HG03060 (cell line): ENCODE results near the gene STK40.
A peak's percentile ranks its signal among the peaks of the same experiment; 100 is the strongest.

Experiments
- ATAC-seq: cut with Tn5 transposase; IDR thresholded peaks from one replicate; pipeline ENCODE4 v1.9.1; 2021; ENCODE audit warnings: low read depth, moderate number of reproducible peaks; ENCODE audit not compliant: unreplicated experiment

STK40 gene

GRCh38 chr1:36377791-36378492 is 7.8 kb downstream of the STK40 start:
- ATAC-seq = no peak

GRCh38 chr1:36372617-36373016 is 13.1 kb downstream of the STK40 start:
- ATAC-seq = no peak

DNA sequence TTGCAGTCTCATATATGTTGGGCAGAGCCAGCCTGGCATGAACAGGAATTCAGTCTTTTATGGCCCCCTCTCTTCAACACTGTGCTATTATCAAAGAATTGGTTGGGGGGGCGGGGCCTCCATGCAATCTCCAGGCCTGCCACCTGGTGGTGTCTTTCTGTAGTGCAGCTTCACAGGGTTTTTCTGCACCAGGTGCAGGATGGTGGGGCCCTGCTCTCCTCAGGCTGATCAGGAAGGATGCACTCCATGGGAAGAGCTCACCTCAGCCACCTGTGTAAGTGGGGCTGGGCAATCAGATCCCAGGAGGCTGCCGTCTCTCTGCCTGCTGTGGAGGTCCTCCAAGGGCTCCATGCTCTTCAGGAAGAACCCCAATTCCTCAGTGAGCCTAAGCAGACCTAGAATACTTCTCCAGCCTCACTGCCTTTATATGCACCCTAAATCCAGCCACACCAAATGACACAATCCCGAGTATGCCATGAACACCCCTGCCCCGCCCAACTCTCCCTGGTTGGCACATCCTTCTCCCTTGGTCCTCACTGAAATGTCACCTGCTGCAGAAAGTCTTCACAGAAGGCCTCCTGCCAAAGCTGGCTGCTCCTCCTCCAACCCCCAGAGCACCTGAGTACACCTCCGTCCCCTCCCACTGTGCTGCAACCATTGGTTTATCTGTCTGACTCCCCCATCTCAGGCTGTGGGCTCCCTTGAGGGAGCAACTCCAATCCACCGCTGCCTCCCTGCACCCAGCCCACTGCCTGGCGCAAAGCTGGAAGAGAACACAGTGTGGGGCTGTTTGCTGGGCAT is 16.5 kb downstream of the STK40 start:
- ATAC-seq = no peak

DNA sequence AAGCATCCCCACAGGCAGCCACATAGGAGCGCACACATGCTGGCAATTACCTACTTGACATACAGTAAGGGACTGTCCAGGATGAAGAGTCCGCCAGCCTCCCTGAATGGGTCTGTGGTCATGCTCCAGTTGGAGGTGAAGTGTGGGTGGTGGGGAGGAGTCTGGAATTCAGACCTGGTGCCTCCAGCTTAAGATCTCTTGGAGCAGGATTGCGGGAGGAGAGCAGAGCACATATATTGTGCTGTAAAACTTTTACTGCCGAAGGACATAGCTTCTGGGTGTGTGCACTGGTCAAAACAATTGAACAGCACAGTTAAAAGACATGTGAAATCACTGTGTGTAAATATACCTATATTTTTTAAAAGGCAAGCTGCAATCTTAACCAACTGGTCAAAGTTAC is 17.9 kb downstream of the STK40 start:
- no peak for ATAC-seq

DNA sequence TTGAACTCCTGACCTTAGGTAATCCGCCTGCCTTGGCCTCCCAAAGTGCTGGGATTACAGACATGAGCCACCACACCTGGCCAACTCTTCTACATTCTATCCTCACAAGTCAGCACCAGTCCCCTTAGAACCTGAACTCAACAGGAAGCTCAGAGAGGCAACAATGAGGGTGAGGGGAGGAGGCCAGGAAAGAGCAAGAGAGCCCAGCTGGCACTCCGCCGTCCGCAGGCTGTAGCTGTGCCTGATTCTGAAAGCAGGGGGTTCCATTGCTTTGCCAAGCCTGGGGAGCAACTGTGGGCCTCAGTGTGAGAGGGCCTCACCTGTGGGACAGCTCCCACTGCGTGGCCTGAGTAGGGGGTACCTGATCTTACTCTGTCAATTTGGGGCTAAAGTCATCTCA is 18.7 kb downstream of the STK40 start:
- no peak for ATAC-seq

- no peak for ATAC-seq
Observed at GRCh38 chr1:36366091-36366661, 19.5 kb downstream of the STK40 start.

- no peak for ATAC-seq
Observed at GRCh38 chr1:36365381-36365780, 20.3 kb downstream of the STK40 start.

DNA sequence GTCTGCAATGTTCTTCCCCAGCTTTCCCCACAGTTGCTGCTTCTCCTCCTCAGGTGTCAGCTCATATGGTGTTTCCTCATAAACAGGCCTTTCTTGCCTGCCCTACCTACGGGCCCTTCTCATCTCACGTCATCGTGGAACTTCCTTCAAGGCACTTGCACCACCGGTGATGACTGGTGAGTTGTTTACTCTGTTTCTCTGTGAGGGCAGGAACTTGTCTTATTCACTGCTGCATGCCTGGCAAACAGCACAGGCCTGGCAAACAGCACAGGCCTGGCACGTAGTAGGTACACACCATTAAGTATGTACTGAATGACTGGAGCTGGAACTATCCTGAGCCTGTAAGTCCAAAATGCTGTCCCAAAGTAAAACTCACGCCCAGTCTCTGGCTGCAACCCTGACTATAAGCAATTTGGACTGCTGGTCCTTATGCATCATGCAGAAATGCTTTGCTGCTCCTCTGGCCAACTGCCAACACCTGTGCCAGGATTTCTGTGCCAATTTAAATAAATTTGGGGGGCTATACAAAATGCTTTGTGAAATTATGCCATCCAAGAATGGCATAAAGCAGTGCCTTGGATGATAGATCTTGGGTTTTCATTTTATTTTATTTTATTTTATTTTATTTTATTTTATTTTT is 25.7 kb downstream of the STK40 start:
- ATAC-seq = no peak

DNA sequence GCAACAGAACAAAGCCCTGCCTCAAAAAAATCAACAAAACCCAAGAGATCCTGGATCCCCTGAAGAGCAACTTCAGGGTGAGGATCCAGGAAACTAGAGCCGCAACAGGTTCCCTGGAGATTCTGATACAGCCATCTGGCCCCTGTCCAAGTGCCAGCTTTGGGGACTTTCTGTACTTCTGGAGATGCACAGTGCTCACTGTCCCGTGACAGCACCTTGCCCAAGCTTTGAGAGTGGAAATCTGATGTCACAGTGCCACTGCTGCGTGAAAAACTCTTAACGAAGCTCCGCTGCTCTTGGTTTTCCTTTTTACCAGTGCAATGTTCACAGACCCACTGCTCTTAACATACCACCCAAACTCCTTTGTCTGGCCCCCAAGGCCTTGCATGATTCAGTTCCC is 26.3 kb downstream of the STK40 start:
- no peak for ATAC-seq

DNA sequence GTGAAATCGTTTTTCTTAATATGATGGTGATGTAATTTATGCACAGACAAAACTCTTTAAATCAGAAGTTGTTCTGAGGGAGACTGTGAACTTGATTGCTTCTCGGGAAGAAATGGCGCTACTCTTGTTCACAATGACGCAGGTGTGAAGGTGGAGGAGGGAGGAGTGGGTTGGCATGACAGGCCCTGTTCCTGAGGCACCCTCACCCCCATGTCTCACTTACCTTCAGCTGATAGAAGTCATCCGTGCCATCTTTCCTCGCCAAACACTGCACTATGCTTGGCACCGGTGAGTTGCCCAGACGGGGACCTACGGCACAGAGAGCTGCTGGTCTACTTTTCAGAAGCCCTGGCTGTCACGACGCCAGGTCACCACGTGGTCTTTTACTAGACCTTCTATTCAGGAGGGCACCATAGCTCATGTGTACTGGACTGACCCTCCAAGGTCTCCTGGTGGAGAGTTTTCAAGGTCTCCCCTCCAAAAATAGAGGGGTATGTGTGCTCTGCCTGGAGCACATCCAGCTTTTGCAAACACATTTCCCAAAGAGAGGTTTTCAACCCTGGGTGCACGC is 27.1 kb downstream of the STK40 start:
- no peak for ATAC-seq

GRCh38 chr1:36355811-36356210 is 29.9 kb downstream of the STK40 start:
- ATAC-seq = no peak

DNA sequence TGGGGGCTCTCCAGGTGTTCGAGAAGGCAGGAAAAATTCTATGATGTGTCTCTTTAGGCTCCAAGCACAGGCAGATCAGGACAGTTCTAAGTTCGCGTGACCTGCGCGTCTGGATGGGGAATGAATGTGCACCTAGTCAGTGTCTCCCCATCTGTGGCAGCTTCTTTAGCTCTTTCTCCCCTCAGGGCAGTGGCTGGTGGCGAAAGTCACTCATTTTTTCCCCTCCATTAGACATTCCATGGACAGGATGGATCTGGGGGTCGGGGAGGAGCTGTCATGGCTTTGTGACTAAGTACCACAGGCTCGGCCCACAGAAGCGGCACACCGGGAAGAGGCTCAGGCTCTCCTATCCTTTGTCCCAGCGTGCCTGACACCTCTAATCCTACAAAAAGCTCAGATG is 31.2 kb downstream of the STK40 start:
- no peak for ATAC-seq

GRCh38 chr1:36352910-36353878 is 32.5 kb downstream of the STK40 start:
- no peak for ATAC-seq

- ATAC-seq = no peak
Observed at GRCh38 chr1:36352125-36352909, 33.4 kb downstream of the STK40 start.

GRCh38 chr1:36351227-36351977 is 34.3 kb downstream of the STK40 start:
- no peak for ATAC-seq

- ATAC-seq = no peak
Observed at GRCh38 chr1:36350659-36351226, 35.0 kb downstream of the STK40 start.

DNA sequence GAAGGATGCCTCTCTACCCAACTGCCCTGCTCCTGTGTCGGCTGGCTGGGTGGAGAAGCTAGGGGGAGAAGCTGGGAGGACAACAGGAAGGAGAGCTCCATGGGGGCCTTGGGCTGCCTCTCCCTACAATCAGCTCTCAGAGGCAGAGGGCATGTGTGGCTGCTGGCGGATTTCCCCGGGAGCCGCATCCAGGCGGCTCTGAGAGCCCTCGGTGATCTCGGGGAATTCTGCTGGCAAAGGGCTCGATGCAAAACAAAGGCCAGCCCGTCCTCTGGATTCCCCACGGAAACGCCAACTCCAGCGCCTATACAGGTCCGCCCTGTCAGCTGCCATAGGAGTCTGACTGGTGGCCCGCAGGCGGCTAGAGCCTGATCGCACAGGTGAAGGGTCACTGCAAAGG is 35.9 kb downstream of the STK40 start:
- no peak for ATAC-seq

GRCh38 chr1:36349241-36349671 is 36.5 kb downstream of the STK40 start:
- peak; percentile 56 for ATAC-seq
